K562 treated with DMSO at 1 percent for 48 hours (cell line): Measurements from ENCODE around the gene RCCD1. TPM values are rescaled to one million over a fixed set of nuclear protein-coding genes. Genes with fewer than 3 reads are reported as not detected.

Source experiments
- total RNA-seq: library from RNA; unstranded; fragments of 300-600 nt; gene quantifications from 2 replicates; pipeline ENCODE4 v1.2.3, GENCODE V29; 2022; ENCODE audit warnings: low replicate concordance; ENCODE audit errors: extremely low read depth

Gene RCCD1, protein sequence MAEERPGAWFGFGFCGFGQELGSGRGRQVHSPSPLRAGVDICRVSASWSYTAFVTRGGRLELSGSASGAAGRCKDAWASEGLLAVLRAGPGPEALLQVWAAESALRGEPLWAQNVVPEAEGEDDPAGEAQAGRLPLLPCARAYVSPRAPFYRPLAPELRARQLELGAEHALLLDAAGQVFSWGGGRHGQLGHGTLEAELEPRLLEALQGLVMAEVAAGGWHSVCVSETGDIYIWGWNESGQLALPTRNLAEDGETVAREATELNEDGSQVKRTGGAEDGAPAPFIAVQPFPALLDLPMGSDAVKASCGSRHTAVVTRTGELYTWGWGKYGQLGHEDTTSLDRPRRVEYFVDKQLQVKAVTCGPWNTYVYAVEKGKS
- total RNA-seq: not detected in 2 replicates

DNA sequence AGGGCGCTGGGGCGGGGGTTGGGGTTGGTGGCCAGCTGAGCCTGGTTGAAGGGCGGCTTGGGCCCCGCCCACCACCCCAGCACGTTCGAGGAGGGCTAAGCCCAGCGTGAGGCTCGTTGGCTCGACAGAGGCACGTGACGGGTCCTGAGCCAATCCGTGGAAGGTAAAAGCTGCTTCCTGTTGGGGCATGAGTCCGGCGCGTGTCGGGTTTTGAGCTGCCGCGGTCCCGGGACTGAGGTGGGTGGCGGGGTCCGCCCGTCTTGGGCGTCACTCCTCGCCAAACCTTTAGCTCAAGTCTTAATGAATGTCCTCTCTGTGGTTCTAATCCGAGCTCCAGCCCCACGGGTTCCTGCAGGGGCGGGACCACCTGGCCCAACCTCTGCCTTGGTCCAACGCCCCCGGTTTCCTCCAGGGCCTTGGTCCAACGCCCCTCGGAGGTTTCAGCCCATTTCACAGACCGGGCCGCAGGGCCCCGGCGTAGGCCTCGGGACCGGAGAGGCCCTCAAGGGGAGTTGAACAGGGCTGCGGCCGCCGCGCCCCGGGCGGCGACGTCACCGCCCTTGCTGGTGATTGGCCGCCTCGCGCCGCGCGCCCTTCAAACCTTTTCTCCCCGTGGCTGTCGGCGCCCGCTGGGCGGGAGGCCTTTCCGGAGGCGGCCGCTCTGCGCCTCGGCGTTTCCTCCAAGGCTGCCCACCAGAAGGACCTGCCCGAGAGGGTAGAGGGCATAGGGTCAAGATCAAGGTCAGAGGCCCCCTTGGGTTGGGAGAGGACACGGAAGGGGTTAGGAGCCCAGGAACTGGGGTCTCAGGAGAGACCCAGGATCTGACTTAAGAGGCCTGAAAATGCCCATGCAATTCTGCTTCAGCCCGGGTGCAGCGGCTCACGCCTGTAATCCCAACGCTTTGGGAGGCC lies at the start of gene RCCD1:
RCCD1 (plus strand) TSS at position 173 of the 912 bp plus-strand sequence. CDS start 1,851 bp downstream, outside the sequence.

DNA sequence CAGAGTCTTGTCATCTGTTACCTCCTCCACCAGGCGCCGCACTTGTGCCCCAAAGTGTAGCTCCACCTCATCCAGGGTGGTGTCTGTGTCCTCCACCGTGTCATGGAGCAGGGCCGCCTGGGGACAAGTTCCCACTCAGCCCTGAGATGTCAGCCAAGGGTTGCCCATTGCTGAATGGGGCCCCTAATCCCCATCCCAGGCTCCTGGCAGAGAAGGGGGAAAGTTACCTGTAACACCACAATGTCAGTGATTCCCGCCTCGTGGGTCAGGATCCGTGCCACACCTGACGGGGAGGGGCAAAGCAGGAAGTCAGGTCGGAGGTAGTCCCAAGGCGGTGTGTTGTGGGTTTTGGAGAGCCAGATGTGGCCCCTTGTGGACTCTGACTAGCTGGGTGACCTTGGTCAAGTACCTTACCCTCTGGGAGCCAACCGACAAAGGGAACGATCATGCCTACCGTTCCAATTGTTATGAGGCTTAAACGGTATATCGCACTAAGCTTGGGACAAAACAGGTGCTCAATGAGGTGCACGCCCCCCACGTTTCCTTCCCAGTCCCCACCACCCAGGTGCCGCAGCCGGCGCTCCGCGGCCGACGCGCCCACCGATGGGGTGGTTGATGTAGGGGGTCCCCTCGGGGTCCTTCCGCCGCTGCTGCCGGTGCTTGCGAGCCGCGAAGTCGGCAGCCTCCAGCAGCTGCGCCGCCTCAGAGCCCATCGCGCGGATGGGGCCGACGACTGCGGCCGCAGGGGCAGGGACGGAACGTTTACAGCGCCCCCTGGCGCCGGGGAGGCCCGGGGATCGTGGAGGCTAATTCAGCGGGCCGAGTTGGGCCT lies 22.6 kb upstream of the RCCD1 start, which contains the start of gene HDDC3:
HDDC3 (minus strand) TSS at position 722 of the 832 bp plus-strand sequence; CDS start at position 713, 9 bp downstream.

GRCh38 chr15:90934949-90935751 lies 19.5 kb upstream of the RCCD1 start, which contains the start of gene UNC45A:
UNC45A (plus strand) TSS chr15:90935285; CDS start chr15:90935325, 40 bp downstream.

GRCh38 chr15:90994417-90995311 lies 40.0 kb downstream of the RCCD1 start, which contains the start of gene PRC1:
PRC1 (minus strand) TSS chr15:90994535; CDS start chr15:90994417, 118 bp downstream.

Other genes with a start within 250 kb of the RCCD1 start
- not detected in 2 replicates for gene BLM, start 237.5 kb upstream of the RCCD1 start, total RNA-seq
- gene FURIN, start 86.3 kb upstream of the RCCD1 start, total RNA-seq: not detected in 2 replicates
- not detected in 2 replicates for gene FES, start 70.4 kb upstream of the RCCD1 start, total RNA-seq
- 258 TPM in 1 of 2 replicates, not detected in the other for gene MAN2A2, start 51.6 kb upstream of the RCCD1 start, total RNA-seq
- gene HDDC3, start 22.3 kb upstream of the RCCD1 start, total RNA-seq: not detected in 2 replicates
- 1,074 TPM in 1 of 2 replicates, not detected in the other for gene UNC45A, start 19.6 kb upstream of the RCCD1 start, total RNA-seq
- not detected in 2 replicates for gene PRC1, start 39.7 kb downstream of the RCCD1 start, total RNA-seq
- not detected in 2 replicates for gene VPS33B, start 67.7 kb downstream of the RCCD1 start, total RNA-seq
- gene SV2B, start 145.4 kb downstream of the RCCD1 start, total RNA-seq: not detected in 2 replicates